ENCODE measurements around the gene NPL.

NPL gene

DNA sequence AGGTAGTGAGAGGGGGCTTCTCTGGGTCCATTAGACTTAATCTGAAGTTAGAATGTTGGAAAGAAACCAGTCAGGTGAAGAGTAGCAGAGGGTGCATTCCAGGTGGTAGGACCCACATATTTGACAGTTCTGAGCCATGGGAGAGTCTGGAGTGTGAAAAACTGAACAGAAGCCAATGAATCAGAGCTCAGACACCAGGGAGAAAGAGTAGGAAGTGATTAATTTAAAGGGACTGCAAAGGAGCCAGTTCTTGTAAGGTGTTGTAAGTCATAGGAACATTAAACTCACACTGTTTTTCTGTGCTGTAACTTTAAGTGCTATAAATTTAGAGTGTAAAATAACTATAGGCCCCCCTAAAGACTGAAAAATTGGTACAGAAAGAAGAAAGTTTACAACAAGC is 43.7 kb downstream of the NPL start:
- no peak overlapping the region for H3K9ac ChIP-seq (ENCODE audit: low read length)
- H3K79me2 ChIP-seq (ENCODE audit: low read length): no peaks in the 10 kb centered on the region
- H3K36me3 ChIP-seq (replicated peaks; ENCODE audit: insufficient read depth, low read length): no peaks in the 10 kb centered on the region
- H3K27ac ChIP-seq (ENCODE audit: low read length): no peak overlapping the region
- no peak overlapping the region for H2AFZ ChIP-seq (ENCODE audit: low read length)
- no peak overlapping the region for H3K4me3 ChIP-seq (ENCODE audit: low read length)
- H3K4me1 ChIP-seq (ENCODE audit: low read length): peaks cover 14% of the 10 kb centered on the region
- peaks cover 19% of the 10 kb centered on the region for H3F3A ChIP-seq (ENCODE audit: insufficient read depth, low read length)
- no peak for DNase-seq
- no peaks in the 10 kb centered on the region for H3K9me3 ChIP-seq (replicated peaks; ENCODE audit: insufficient read depth, low read length)
- peaks cover 27% of the 10 kb centered on the region for H3K27me3 ChIP-seq (replicated peaks; ENCODE audit: insufficient read depth, low read length)
- no peak overlapping the region for H3K4me2 ChIP-seq (ENCODE audit: low read depth, low read length)
- TF ChIP-seq EZH2phosphoT487 (IDR thresholded peaks at IDR 0.05; ENCODE audit: low read length) (no peak), EZH2 (optimal IDR thresholded peaks at IDR 0.05; ENCODE audit: low read depth, low read length) (no peak)
- TF ChIP-seq, protein P1, sequence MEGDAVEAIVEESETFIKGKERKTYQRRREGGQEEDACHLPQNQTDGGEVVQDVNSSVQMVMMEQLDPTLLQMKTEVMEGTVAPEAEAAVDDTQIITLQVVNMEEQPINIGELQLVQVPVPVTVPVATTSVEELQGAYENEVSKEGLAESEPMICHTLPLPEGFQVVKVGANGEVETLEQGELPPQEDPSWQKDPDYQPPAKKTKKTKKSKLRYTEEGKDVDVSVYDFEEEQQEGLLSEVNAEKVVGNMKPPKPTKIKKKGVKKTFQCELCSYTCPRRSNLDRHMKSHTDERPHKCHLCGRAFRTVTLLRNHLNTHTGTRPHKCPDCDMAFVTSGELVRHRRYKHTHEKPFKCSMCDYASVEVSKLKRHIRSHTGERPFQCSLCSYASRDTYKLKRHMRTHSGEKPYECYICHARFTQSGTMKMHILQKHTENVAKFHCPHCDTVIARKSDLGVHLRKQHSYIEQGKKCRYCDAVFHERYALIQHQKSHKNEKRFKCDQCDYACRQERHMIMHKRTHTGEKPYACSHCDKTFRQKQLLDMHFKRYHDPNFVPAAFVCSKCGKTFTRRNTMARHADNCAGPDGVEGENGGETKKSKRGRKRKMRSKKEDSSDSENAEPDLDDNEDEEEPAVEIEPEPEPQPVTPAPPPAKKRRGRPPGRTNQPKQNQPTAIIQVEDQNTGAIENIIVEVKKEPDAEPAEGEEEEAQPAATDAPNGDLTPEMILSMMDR (IDR thresholded peaks at IDR 0.05; ENCODE audit: low read length): no peak
- H3K9me2 ChIP-seq (replicated peaks; ENCODE audit: insufficient read depth, low read length): no peaks in the 10 kb centered on the region
- no peaks in the 10 kb centered on the region for H4K20me1 ChIP-seq (ENCODE audit: insufficient read depth, low read length)

DNA sequence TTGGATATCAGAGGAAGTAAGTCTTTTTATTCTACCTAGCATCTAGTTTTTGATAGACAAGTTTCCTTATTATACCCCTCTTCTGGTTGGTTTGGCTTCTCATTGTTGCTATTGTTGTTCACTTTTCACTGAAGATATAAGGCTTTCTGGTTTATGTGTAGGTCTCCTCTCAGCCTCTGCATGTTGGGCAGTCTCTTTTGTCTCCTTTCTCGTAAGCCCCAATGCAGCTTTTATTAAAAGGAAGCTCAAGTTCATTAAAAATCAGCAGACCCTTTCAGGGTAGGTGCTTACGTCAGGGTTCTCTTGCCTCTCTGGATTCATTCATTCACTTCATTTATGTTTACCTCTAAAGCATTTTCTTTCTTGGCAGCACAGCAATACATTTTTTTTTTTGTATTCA is 44.8 kb downstream of the NPL start:
- Histone ChIP-seq H3F3A (ENCODE audit: insufficient read depth, low read length) (peaks cover 18% of the 10 kb centered on the region), H3K36me3 (replicated peaks; ENCODE audit: insufficient read depth, low read length) (no peaks in the 10 kb centered on the region), H4K20me1 (ENCODE audit: insufficient read depth, low read length) (no peaks in the 10 kb centered on the region), H3K4me1 (ENCODE audit: low read length) (peaks cover 8% of the 10 kb centered on the region; the same call in 1 of the 2 replicates), H3K4me2 (ENCODE audit: low read depth, low read length) (no peak overlapping the region), H3K9me2 (replicated peaks; ENCODE audit: insufficient read depth, low read length) (no peaks in the 10 kb centered on the region), H3K9ac (ENCODE audit: low read length) (no peak overlapping the region), H3K27ac (ENCODE audit: low read length) (no peak overlapping the region), H3K27me3 (replicated peaks; ENCODE audit: insufficient read depth, low read length) (peaks cover 19% of the 10 kb centered on the region; the same call in 1 of the 2 replicates), H3K9me3 (replicated peaks; ENCODE audit: insufficient read depth, low read length) (no peaks in the 10 kb centered on the region), H3K4me3 (ENCODE audit: low read length) (no peak overlapping the region), H2AFZ (ENCODE audit: low read length) (no peak overlapping the region), H3K79me2 (ENCODE audit: low read length) (no peaks in the 10 kb centered on the region)
- TF ChIP-seq EZH2phosphoT487 (IDR thresholded peaks at IDR 0.05; ENCODE audit: low read length) (no peak), EZH2 (optimal IDR thresholded peaks at IDR 0.05; ENCODE audit: low read depth, low read length) (no peak)
- TF ChIP-seq, protein P1 (IDR thresholded peaks at IDR 0.05; ENCODE audit: low read length): no peak
- DNase-seq: no peak

DNA sequence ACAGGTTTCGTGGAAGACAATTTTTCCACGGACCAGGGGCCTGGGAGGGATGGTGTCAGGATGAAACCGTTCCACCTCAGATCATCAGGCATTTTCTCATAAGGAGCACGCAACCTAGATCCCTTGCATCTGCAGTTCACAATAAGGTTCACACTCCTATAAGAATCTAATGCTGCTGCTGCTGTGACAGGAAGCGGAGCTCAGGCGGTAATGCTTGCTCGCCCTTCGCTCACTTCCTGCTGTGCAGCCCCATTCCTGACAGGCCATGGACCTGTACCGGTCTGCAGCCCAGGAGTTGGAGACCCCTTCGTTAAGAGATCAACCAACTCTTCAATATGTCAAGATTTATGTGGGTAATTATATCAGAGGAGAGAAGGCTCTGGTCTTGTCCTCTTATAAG is 46.2 kb downstream of the NPL start:
- peaks cover 13% of the 10 kb centered on the region for H3K79me2 ChIP-seq (ENCODE audit: low read length)
- no peak for TF ChIP-seq EZH2phosphoT487 (IDR thresholded peaks at IDR 0.05; ENCODE audit: low read length)
- TF ChIP-seq EZH2 (optimal IDR thresholded peaks at IDR 0.05; ENCODE audit: low read depth, low read length): no peak
- TF ChIP-seq, protein P1 (IDR thresholded peaks at IDR 0.05; ENCODE audit: low read length): no peak
- peaks cover 10% of the 10 kb centered on the region; the same call in 1 of the 2 replicates for H3K27me3 ChIP-seq (replicated peaks; ENCODE audit: insufficient read depth, low read length)
- no peaks in the 10 kb centered on the region for H3K9me2 ChIP-seq (replicated peaks; ENCODE audit: insufficient read depth, low read length)
- no peak overlapping the region for H3K4me3 ChIP-seq (ENCODE audit: low read length)
- no peak overlapping the region for H3K9ac ChIP-seq (ENCODE audit: low read length)
- no peak overlapping the region for H3K27ac ChIP-seq (ENCODE audit: low read length)
- no peak for DNase-seq
- H2AFZ ChIP-seq (ENCODE audit: low read length): no peak overlapping the region
- peaks cover 4% of the 10 kb centered on the region for H3K4me1 ChIP-seq (ENCODE audit: low read length)
- no peaks in the 10 kb centered on the region for H3K9me3 ChIP-seq (replicated peaks; ENCODE audit: insufficient read depth, low read length)
- no peaks in the 10 kb centered on the region for H3K36me3 ChIP-seq (replicated peaks; ENCODE audit: insufficient read depth, low read length)
- H3F3A ChIP-seq (ENCODE audit: insufficient read depth, low read length): peaks cover 17% of the 10 kb centered on the region
- no peak overlapping the region for H3K4me2 ChIP-seq (ENCODE audit: low read depth, low read length)
- peaks cover 8% of the 10 kb centered on the region for H4K20me1 ChIP-seq (ENCODE audit: insufficient read depth, low read length)

Data from MM.1S (cell line).